ENCODE results near the gene SPG21. TPM values are rescaled to one million over a fixed set of nuclear protein-coding genes. Genes with fewer than 3 reads are reported as not detected.

The SPG21 gene
- total and polyA plus RNA-seq, 2 of the 13 experiments (the other 11 are each of a cell fraction or from before 2014, with no cell fraction given): 36.7 to 42.4 TPM

DNA sequence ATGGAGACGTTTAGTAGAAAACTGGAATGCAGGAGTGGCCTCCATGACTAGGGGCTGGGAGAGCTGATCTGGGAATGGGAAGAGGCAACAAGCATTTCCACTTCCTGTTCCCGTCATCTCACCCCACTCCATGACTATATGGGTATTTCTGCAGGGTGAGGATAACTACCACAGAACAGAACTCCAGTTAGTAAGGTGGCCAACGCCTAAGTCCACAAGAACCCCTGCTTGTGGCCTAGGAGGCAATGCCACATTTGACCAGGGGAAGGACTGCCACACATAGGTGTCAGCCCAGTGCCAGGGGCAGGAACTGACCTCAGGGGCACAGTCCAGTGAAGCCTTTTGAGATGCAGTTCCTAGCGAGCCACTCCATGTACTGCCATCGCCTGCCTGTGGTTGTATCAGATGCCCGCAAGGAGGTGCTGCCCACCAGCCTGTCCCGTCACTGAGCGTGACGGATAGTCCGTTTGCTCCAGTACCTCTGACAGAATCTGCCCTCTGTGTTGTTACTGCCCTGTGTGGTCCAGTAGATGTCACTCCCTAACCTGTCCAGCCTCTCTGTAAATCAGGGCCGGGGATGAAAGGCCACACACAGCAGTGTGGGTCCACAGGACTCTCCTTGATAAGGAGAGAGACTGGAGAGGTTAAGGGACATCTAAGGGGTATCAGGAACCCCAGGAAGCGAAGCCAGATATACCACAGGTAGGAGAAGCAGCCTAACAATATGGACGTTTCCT, 43.3 kb upstream of the SPG21 start (continued):
- TF ChIP-seq IRF2 (CRISPR knock-in tag; IDR thresholded peaks at IDR 0.05): peak; percentile 81
- peak; percentile 63; the same call in 1 of the 2 replicates for TF ChIP-seq ZBTB38 (CRISPR knock-in tag; IDR thresholded peaks at IDR 0.05)
- TF ChIP-seq SP1 (IDR thresholded peaks at IDR 0.05): no peak
- no peak; the same call in 1 of the 2 replicates for TF ChIP-seq SP1 (CRISPR knock-in tag; IDR thresholded peaks at IDR 0.05)
- TF ChIP-seq PHF21A (CRISPR knock-in tag; IDR thresholded peaks at IDR 0.05): peak; percentile 55; the same call in 1 of the 2 replicates
- TF ChIP-seq, protein P1, sequence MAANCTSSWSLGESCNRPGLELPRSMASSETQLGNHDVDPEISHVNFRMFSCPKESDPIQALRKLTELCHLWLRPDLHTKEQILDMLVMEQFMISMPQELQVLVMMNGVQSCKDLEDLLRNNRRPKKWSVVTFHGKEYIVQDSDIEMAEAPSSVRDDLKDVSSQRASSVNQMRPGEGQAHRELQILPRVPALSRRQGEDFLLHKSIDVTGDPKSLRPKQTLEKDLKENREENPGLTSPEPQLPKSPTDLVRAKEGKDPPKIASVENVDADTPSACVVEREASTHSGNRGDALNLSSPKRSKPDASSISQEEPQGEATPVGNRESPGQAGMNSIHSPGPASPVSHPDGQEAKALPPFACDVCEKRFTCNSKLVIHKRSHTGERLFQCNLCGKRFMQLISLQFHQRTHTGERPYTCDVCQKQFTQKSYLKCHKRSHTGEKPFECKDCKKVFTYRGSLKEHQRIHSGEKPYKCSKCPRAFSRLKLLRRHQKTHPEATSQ (CRISPR knock-in tag; IDR thresholded peaks at IDR 0.05; ENCODE audit: borderline replicate concordance): no peak
- TF ChIP-seq, protein P2, sequence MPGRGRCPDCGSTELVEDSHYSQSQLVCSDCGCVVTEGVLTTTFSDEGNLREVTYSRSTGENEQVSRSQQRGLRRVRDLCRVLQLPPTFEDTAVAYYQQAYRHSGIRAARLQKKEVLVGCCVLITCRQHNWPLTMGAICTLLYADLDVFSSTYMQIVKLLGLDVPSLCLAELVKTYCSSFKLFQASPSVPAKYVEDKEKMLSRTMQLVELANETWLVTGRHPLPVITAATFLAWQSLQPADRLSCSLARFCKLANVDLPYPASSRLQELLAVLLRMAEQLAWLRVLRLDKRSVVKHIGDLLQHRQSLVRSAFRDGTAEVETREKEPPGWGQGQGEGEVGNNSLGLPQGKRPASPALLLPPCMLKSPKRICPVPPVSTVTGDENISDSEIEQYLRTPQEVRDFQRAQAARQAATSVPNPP (CRISPR knock-in tag; IDR thresholded peaks at IDR 0.05): no peak
- TF ChIP-seq, protein P3, sequence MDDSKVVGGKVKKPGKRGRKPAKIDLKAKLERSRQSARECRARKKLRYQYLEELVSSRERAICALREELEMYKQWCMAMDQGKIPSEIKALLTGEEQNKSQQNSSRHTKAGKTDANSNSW (CRISPR knock-in tag; IDR thresholded peaks at IDR 0.05; ENCODE audit: borderline replicate concordance): no peak
- 0 out of 2 replicates have a peak, but pooled peaks have one; percentile 49 for TF ChIP-seq ZNF792 (CRISPR knock-in tag; IDR thresholded peaks at IDR 0.05)
- TF ChIP-seq ZNF30 (CRISPR knock-in tag; IDR thresholded peaks at IDR 0.05): no peak
- peak; percentile 96 for TF ChIP-seq TGIF2 (CRISPR knock-in tag; IDR thresholded peaks at IDR 0.05)
- TF ChIP-seq, protein P4, sequence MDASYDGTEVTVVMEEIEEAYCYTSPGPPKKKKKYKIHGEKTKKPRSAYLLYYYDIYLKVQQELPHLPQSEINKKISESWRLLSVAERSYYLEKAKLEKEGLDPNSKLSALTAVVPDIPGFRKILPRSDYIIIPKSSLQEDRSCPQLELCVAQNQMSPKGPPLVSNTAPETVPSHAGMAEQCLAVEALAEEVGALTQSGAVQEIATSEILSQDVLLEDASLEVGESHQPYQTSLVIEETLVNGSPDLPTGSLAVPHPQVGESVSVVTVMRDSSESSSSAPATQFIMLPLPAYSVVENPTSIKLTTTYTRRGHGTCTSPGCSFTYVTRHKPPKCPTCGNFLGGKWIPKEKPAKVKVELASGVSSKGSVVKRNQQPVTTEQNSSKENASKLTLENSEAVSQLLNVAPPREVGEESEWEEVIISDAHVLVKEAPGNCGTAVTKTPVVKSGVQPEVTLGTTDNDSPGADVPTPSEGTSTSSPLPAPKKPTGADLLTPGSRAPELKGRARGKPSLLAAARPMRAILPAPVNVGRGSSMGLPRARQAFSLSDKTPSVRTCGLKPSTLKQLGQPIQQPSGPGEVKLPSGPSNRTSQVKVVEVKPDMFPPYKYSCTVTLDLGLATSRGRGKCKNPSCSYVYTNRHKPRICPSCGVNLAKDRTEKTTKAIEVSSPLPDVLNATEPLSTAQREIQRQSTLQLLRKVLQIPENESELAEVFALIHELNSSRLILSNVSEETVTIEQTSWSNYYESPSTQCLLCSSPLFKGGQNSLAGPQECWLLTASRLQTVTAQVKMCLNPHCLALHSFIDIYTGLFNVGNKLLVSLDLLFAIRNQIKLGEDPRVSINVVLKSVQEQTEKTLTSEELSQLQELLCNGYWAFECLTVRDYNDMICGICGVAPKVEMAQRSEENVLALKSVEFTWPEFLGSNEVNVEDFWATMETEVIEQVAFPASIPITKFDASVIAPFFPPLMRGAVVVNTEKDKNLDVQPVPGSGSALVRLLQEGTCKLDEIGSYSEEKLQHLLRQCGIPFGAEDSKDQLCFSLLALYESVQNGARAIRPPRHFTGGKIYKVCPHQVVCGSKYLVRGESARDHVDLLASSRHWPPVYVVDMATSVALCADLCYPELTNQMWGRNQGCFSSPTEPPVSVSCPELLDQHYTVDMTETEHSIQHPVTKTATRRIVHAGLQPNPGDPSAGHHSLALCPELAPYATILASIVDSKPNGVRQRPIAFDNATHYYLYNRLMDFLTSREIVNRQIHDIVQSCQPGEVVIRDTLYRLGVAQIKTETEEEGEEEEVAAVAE (CRISPR knock-in tag; IDR thresholded peaks at IDR 0.05; ENCODE audit: borderline replicate concordance): no peak
- no peak for TF ChIP-seq ZNF468 (CRISPR knock-in tag; IDR thresholded peaks at IDR 0.05)
- TF ChIP-seq HNRNPH1 (optimal IDR thresholded peaks at IDR 0.05; ENCODE audit: low read depth, low read length): no peak
- TF ChIP-seq SIN3B (IDR thresholded peaks at IDR 0.05; ENCODE audit: low read length): 0 out of 2 replicates have a peak, but pooled peaks have one; percentile 30
- no peak for TF ChIP-seq RFX1 (IDR thresholded peaks at IDR 0.05)
- no peak for TF ChIP-seq ZNF44 (CRISPR knock-in tag; IDR thresholded peaks at IDR 0.05)
- TF ChIP-seq TSC22D2 (CRISPR knock-in tag; IDR thresholded peaks at IDR 0.05; ENCODE audit: borderline replicate concordance): no peak
- peak; percentile 85; the same call in 1 of the 2 replicates for TF ChIP-seq SNAPC2 (CRISPR knock-in tag; IDR thresholded peaks at IDR 0.05)
- TF ChIP-seq, protein P5, sequence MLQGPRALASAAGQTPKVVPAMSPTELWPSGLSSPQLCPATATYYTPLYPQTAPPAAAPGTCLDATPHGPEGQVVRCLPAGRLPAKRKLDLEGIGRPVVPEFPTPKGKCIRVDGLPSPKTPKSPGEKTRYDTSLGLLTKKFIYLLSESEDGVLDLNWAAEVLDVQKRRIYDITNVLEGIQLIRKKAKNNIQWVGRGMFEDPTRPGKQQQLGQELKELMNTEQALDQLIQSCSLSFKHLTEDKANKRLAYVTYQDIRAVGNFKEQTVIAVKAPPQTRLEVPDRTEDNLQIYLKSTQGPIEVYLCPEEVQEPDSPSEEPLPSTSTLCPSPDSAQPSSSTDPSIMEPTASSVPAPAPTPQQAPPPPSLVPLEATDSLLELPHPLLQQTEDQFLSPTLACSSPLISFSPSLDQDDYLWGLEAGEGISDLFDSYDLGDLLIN (CRISPR knock-in tag; IDR thresholded peaks at IDR 0.05; ENCODE audit: borderline replicate concordance): no peak
- TF ChIP-seq, protein P6, sequence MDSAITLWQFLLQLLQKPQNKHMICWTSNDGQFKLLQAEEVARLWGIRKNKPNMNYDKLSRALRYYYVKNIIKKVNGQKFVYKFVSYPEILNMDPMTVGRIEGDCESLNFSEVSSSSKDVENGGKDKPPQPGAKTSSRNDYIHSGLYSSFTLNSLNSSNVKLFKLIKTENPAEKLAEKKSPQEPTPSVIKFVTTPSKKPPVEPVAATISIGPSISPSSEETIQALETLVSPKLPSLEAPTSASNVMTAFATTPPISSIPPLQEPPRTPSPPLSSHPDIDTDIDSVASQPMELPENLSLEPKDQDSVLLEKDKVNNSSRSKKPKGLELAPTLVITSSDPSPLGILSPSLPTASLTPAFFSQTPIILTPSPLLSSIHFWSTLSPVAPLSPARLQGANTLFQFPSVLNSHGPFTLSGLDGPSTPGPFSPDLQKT (CRISPR knock-in tag; IDR thresholded peaks at IDR 0.05; ENCODE audit: borderline replicate concordance): no peak
